ENCODE data around the gene PATJ. TPM values are rescaled to one million over a fixed set of nuclear protein-coding genes. Genes with fewer than 3 reads are reported as not detected.

PATJ gene
- total and polyA plus RNA-seq, 2 of the 13 experiments (the other 11 are each of a cell fraction or from before 2014, with no cell fraction given) = 6.2 to 16.8 TPM

DNA sequence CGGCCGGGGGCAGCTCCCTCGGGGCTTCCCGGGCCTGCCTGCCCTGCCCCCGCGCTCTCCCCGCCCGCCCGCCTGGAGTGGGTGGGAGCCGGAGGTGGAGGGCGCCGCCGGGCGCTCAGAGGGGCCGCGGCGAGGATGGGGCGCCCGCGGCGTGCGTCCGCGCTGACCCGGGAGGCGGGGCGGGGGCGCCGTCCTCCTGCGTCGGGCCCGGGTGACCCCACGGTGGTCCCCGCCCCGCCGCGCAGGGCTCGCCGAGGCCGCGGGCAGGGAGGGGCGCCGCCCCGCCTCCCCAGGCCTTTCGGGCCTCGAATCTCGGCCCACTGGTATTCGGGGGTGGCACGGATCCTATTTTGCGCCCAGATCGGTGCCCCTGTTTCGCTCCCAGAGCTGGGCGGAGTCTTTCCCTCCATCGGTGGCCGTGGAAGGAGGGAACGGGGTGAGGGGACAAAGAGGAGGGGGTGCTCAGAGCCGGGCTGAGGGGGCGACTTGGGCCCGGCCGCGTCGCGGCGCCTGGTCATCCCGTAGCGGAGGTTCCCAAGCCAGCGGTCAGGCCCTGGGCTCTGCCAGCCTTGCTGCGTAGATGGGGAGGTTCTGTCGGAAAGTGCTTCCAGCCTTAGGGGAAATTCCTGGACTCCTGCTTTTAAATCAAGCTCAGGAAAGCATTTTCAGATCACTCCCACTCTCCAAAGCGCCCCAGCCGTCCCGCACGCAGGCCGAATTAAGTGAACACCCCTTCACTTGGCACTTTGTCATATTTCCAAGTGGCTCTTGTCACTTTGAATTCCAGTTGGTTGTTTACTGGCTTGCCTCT, 545 bp downstream of the PATJ start (continued):
- TF ChIP-seq MYC (CRISPR knock-in tag; IDR thresholded peaks at IDR 0.05; ENCODE audit: borderline replicate concordance) (no peak), YY1 (IDR thresholded peaks at IDR 0.05; ENCODE audit: insufficient read depth, insufficient replicate concordance, low read depth, low read length) (peak; percentile 0), ASH2L (IDR thresholded peaks at IDR 0.05; ENCODE audit: insufficient read length, low read depth, low read length) (peak; percentile 22), MTA1 (CRISPR knock-in tag; IDR thresholded peaks at IDR 0.05; ENCODE audit: borderline replicate concordance) (no peak), GABPB1 (CRISPR knock-in tag; IDR thresholded peaks at IDR 0.05) (peak; percentile 0; the same call in 1 of the 2 replicates), CAMTA2 (CRISPR knock-in tag; IDR thresholded peaks at IDR 0.05; ENCODE audit: borderline replicate concordance) (0 out of 2 replicates have a peak, but pooled peaks have one; percentile 43), ZNF747 (CRISPR knock-in tag; IDR thresholded peaks at IDR 0.05; ENCODE audit: borderline replicate concordance) (no peak), NR2C2 (CRISPR knock-in tag; IDR thresholded peaks at IDR 0.05; ENCODE audit: borderline replicate concordance) (peak; percentile 63; the same call in 1 of the 2 replicates), KLF6 (CRISPR knock-in tag; IDR thresholded peaks at IDR 0.05) (0 out of 2 replicates have a peak, but pooled peaks have one; percentile 4)
- TF ChIP-seq, protein P1, sequence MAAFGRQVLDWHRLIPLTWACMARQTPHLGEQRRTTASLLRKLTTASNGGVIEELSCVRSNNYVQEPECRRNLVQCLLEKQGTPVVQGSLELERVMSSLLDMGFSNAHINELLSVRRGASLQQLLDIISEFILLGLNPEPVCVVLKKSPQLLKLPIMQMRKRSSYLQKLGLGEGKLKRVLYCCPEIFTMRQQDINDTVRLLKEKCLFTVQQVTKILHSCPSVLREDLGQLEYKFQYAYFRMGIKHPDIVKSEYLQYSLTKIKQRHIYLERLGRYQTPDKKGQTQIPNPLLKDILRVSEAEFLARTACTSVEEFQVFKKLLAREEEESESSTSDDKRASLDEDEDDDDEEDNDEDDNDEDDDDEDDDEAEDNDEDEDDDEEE (CRISPR knock-in tag; IDR thresholded peaks at IDR 0.05) = peak; percentile 71; the same call in 1 of the 2 replicates
- TF ChIP-seq, protein P2, sequence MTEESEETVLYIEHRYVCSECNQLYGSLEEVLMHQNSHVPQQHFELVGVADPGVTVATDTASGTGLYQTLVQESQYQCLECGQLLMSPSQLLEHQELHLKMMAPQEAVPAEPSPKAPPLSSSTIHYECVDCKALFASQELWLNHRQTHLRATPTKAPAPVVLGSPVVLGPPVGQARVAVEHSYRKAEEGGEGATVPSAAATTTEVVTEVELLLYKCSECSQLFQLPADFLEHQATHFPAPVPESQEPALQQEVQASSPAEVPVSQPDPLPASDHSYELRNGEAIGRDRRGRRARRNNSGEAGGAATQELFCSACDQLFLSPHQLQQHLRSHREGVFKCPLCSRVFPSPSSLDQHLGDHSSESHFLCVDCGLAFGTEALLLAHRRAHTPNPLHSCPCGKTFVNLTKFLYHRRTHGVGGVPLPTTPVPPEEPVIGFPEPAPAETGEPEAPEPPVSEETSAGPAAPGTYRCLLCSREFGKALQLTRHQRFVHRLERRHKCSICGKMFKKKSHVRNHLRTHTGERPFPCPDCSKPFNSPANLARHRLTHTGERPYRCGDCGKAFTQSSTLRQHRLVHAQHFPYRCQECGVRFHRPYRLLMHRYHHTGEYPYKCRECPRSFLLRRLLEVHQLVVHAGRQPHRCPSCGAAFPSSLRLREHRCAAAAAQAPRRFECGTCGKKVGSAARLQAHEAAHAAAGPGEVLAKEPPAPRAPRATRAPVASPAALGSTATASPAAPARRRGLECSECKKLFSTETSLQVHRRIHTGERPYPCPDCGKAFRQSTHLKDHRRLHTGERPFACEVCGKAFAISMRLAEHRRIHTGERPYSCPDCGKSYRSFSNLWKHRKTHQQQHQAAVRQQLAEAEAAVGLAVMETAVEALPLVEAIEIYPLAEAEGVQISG (CRISPR knock-in tag; IDR thresholded peaks at IDR 0.05) = peak; percentile 12; the same call in 1 of the 2 replicates
- TF ChIP-seq, protein P3, sequence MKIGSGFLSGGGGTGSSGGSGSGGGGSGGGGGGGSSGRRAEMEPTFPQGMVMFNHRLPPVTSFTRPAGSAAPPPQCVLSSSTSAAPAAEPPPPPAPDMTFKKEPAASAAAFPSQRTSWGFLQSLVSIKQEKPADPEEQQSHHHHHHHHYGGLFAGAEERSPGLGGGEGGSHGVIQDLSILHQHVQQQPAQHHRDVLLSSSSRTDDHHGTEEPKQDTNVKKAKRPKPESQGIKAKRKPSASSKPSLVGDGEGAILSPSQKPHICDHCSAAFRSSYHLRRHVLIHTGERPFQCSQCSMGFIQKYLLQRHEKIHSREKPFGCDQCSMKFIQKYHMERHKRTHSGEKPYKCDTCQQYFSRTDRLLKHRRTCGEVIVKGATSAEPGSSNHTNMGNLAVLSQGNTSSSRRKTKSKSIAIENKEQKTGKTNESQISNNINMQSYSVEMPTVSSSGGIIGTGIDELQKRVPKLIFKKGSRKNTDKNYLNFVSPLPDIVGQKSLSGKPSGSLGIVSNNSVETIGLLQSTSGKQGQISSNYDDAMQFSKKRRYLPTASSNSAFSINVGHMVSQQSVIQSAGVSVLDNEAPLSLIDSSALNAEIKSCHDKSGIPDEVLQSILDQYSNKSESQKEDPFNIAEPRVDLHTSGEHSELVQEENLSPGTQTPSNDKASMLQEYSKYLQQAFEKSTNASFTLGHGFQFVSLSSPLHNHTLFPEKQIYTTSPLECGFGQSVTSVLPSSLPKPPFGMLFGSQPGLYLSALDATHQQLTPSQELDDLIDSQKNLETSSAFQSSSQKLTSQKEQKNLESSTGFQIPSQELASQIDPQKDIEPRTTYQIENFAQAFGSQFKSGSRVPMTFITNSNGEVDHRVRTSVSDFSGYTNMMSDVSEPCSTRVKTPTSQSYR (CRISPR knock-in tag; IDR thresholded peaks at IDR 0.05; ENCODE audit: borderline replicate concordance) = peak; percentile 4; the same call in 1 of the 2 replicates
- TF ChIP-seq, protein P4, sequence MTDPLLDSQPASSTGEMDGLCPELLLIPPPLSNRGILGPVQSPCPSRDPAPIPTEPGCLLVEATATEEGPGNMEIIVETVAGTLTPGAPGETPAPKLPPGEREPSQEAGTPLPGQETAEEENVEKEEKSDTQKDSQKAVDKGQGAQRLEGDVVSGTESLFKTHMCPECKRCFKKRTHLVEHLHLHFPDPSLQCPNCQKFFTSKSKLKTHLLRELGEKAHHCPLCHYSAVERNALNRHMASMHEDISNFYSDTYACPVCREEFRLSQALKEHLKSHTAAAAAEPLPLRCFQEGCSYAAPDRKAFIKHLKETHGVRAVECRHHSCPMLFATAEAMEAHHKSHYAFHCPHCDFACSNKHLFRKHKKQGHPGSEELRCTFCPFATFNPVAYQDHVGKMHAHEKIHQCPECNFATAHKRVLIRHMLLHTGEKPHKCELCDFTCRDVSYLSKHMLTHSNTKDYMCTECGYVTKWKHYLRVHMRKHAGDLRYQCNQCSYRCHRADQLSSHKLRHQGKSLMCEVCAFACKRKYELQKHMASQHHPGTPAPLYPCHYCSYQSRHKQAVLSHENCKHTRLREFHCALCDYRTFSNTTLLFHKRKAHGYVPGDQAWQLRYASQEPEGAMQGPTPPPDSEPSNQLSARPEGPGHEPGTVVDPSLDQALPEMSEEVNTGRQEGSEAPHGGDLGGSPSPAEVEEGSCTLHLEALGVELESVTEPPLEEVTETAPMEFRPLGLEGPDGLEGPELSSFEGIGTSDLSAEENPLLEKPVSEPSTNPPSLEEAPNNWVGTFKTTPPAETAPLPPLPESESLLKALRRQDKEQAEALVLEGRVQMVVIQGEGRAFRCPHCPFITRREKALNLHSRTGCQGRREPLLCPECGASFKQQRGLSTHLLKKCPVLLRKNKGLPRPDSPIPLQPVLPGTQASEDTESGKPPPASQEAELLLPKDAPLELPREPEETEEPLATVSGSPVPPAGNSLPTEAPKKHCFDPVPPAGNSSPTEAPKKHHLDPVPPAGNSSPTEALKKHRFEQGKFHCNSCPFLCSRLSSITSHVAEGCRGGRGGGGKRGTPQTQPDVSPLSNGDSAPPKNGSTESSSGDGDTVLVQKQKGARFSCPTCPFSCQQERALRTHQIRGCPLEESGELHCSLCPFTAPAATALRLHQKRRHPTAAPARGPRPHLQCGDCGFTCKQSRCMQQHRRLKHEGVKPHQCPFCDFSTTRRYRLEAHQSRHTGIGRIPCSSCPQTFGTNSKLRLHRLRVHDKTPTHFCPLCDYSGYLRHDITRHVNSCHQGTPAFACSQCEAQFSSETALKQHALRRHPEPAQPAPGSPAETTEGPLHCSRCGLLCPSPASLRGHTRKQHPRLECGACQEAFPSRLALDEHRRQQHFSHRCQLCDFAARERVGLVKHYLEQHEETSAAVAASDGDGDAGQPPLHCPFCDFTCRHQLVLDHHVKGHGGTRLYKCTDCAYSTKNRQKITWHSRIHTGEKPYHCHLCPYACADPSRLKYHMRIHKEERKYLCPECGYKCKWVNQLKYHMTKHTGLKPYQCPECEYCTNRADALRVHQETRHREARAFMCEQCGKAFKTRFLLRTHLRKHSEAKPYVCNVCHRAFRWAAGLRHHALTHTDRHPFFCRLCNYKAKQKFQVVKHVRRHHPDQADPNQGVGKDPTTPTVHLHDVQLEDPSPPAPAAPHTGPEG (CRISPR knock-in tag; IDR thresholded peaks at IDR 0.05) = peak; percentile 8; the same call in 1 of the 2 replicates
